Measurements from ENCODE around the gene NME4.

DNA sequence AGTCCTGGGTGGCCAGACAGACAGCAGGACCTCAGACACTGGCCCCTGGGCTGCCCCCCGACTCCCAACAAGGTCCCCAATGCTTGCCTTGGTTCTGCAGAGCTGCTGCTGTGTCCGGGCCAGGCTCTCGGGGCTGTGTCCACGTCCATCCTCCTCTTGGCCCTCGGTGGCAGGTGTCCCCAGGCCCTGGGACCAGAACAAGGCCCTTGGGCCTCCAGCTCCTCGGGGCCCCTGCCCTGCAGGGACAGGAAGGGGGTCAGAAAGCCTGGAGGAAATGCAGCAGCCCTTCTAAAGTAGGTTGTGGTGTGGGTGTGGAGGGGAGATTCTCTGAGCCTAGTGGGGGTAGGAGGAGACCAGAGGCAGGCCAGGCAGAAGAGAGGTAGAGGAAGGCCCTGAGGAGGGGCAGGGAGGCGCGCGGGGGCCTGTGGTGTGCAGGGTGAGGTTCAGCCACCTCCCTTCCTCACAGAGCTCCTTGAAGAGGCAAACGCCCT lies 42.0 kb upstream of the NME4 start:
- no peak for TF ChIP-seq POLR2A (IDR thresholded peaks at IDR 0.05)
- TF ChIP-seq, protein P1, sequence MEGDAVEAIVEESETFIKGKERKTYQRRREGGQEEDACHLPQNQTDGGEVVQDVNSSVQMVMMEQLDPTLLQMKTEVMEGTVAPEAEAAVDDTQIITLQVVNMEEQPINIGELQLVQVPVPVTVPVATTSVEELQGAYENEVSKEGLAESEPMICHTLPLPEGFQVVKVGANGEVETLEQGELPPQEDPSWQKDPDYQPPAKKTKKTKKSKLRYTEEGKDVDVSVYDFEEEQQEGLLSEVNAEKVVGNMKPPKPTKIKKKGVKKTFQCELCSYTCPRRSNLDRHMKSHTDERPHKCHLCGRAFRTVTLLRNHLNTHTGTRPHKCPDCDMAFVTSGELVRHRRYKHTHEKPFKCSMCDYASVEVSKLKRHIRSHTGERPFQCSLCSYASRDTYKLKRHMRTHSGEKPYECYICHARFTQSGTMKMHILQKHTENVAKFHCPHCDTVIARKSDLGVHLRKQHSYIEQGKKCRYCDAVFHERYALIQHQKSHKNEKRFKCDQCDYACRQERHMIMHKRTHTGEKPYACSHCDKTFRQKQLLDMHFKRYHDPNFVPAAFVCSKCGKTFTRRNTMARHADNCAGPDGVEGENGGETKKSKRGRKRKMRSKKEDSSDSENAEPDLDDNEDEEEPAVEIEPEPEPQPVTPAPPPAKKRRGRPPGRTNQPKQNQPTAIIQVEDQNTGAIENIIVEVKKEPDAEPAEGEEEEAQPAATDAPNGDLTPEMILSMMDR (IDR thresholded peaks at IDR 0.05): no peak
